Hematopoietic multipotent progenitor cell treated with erythropoietin and hydrocortisone succinate and interleukin-3 and kit ligand, for 15 days (in vitro differentiated cells): Measurements from ENCODE around the gene PURB.
"Not testable (repeated sequence)": the region's sequence is repeated elsewhere in the genome, so short reads cannot be mapped to it uniquely, and the experiment has no call there.

Experiments
- DNase-seq: peaks from one replicate; pipeline ENCODE4 v3.0.0-alpha.2; 2015; ENCODE audit warnings: low spot score

PURB gene

GRCh38 chr7:44852590-44852989, 32.7 kb downstream of the PURB start:
- no peak for DNase-seq

- DNase-seq = no peak
These were observed 35.3 kb downstream of the PURB start for GRCh38 chr7:44849885-44850544.

- no peak for DNase-seq
These were observed 36.0 kb downstream of the PURB start for GRCh38 chr7:44849259-44849884.

GRCh38 chr7:44847920-44848634, 37.3 kb downstream of the PURB start, which contains the start of gene H2AZ2:
Gene H2AZ2, minus strand, starts transcription at chr7:44848087. Its CDS starts 116 bp downstream, at chr7:44847971.
- peak; percentile 100 for DNase-seq

- DNase-seq = peak; percentile 86
These were observed 37.8 kb downstream of the PURB start for GRCh38 chr7:44847509-44847919.

GRCh38 chr7:44846816-44847508, 38.4 kb downstream of the PURB start:
- no peak for DNase-seq

GRCh38 chr7:44846390-44846789, 38.9 kb downstream of the PURB start:
- not testable (repeated sequence) for DNase-seq

- no peak for DNase-seq
These were observed 39.9 kb downstream of the PURB start for GRCh38 chr7:44845451-44845850.

GRCh38 chr7:44843440-44843839, 41.9 kb downstream of the PURB start:
- not testable (repeated sequence) for DNase-seq

- DNase-seq = not testable (repeated sequence)
These were observed 42.7 kb downstream of the PURB start for GRCh38 chr7:44842675-44843074.

- no peak for DNase-seq
These were observed 46.6 kb downstream of the PURB start for GRCh38 chr7:44838751-44839150.

- DNase-seq = no peak
These were observed 57.8 kb downstream of the PURB start for GRCh38 chr7:44827567-44827966.
